Hepatocyte (in vitro differentiated cells): ENCODE results near the gene MARCO.

ENCODE experiments used
- CTCF ChIP-seq: fragments of 200-600 bp; sonication (generic); IDR thresholded peaks from 2 replicates; pipeline ENCODE4 v1.5.1; 2016; ENCODE audit warnings: antibody characterized with exemption, mild to moderate bottlenecking; ENCODE audit not compliant: poor library complexity
- EZH2 ChIP-seq: fragments of 200-600 bp; sonication (generic); IDR thresholded peaks from 2 replicates; pipeline ENCODE4 v1.6.1; 2016; ENCODE audit warnings: antibody characterized with exemption, mild to moderate bottlenecking, borderline replicate concordance
- EZH2phosphoT487 ChIP-seq: fragments of 200-600 bp; sonication (generic); IDR thresholded peaks from one replicate; pipeline ENCODE4 v1.6.1; 2018; ENCODE audit warnings: antibody characterized with exemption, mild to moderate bottlenecking, low read depth, moderate library complexity; ENCODE audit not compliant: unreplicated experiment, severe bottlenecking

- TF ChIP-seq CTCF (no peak), EZH2 (no peak), EZH2phosphoT487 (no peak)
Measured at GRCh38 chr2:118922254-118922653, 19.7 kb upstream of the MARCO start.
